ENCODE results near the gene PIEZO1. TPM values are rescaled to one million over a fixed set of nuclear protein-coding genes. Genes with fewer than 3 reads are reported as not detected.

Gene PIEZO1
- total and polyA plus RNA-seq, 9 of the 15 experiments (the other 6 are each of a cell fraction or from before 2014, with no cell fraction given), result 3.6 to 432 (median 131) TPM

DNA sequence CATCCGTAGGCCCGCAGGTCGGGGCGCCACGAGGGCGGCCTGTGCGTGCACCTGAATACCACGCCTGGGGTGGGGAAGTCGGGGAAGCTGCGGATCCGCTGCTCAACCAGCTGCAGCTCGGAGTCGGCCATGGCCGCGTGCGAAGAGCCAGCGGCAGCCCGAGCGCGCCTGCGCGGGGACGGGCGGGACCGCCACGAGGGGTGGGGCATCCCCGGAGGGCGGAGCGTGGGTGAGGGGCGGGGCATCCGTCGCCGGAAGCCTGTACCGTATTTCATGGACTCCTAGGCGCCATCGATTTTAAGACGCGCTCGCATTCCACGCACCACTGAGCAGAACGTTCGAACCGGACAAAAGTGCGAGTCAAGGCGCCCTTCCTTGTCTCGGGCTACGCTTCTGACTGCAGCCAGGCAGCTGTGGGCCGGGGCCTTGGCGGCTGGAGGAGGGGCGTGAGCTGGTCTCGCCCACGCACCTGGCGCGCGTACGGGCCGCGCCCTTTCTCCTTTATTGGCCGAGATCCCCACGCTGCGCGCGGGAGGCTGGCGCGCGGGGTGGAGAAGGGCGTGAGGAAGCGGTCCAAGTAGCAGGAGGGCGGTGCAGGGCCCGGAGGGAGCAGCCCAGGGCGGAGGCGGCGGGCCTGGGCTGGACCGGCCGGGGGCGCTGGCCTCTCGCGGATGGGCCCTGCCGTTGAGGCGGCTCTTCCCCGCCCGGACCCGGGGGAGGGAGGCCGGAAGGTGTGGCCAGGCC, 26.9 kb upstream of the PIEZO1 start, which contains the start of gene APRT (continued):
- 0 out of 2 replicates have a peak, but pooled peaks have one; percentile 61 for TF ChIP-seq ZNF282 (CRISPR knock-in tag; IDR thresholded peaks at IDR 0.05)
- peak; percentile 89 for TF ChIP-seq EP400 (IDR thresholded peaks at IDR 0.05)
- TF ChIP-seq RAD21 (CRISPR knock-in tag; conservative IDR thresholded peaks at IDR 0.05 in 1 of 2, IDR thresholded peaks at IDR 0.05 in 1 of 2), result peak; percentile 93 to 94
- TF ChIP-seq ZNF766 (CRISPR knock-in tag; conservative IDR thresholded peaks at IDR 0.05), result peak; percentile 63; the same call in 1 of the 2 replicates
- TF ChIP-seq GABPA (tag; conservative IDR thresholded peaks at IDR 0.05; ENCODE audit: low read depth), result peak; percentile 78
- TF ChIP-seq CBX3 (IDR thresholded peaks at IDR 0.05; ENCODE audit: borderline replicate concordance in 1 of 2, low read length in 2 of 2), result peak in 1 of 2 experiments; percentile 25; a peak in 1 of 3 replicates
- TF ChIP-seq PHF21A (IDR thresholded peaks at IDR 0.05; ENCODE audit: borderline replicate concordance, low read depth), result 0 out of 2 replicates have a peak, but pooled peaks have one; percentile 24
- TF ChIP-seq ZSCAN29 (IDR thresholded peaks at IDR 0.05), result 0 out of 2 replicates have a peak, but pooled peaks have one; percentile 24
- TF ChIP-seq, protein P1, sequence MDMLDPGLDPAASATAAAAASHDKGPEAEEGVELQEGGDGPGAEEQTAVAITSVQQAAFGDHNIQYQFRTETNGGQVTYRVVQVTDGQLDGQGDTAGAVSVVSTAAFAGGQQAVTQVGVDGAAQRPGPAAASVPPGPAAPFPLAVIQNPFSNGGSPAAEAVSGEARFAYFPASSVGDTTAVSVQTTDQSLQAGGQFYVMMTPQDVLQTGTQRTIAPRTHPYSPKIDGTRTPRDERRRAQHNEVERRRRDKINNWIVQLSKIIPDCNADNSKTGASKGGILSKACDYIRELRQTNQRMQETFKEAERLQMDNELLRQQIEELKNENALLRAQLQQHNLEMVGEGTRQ (CRISPR knock-in tag; IDR thresholded peaks at IDR 0.05), result no peak
- no peak for TF ChIP-seq TEAD2 (tag; IDR thresholded peaks at IDR 0.05)
- no peak for TF ChIP-seq MTF1 (CRISPR knock-in tag; IDR thresholded peaks at IDR 0.05; ENCODE audit: borderline replicate concordance)
- no peak; a peak in 1 of 4 replicates for TF ChIP-seq KDM1A (IDR thresholded peaks at IDR 0.05)
- TF ChIP-seq, protein P2, sequence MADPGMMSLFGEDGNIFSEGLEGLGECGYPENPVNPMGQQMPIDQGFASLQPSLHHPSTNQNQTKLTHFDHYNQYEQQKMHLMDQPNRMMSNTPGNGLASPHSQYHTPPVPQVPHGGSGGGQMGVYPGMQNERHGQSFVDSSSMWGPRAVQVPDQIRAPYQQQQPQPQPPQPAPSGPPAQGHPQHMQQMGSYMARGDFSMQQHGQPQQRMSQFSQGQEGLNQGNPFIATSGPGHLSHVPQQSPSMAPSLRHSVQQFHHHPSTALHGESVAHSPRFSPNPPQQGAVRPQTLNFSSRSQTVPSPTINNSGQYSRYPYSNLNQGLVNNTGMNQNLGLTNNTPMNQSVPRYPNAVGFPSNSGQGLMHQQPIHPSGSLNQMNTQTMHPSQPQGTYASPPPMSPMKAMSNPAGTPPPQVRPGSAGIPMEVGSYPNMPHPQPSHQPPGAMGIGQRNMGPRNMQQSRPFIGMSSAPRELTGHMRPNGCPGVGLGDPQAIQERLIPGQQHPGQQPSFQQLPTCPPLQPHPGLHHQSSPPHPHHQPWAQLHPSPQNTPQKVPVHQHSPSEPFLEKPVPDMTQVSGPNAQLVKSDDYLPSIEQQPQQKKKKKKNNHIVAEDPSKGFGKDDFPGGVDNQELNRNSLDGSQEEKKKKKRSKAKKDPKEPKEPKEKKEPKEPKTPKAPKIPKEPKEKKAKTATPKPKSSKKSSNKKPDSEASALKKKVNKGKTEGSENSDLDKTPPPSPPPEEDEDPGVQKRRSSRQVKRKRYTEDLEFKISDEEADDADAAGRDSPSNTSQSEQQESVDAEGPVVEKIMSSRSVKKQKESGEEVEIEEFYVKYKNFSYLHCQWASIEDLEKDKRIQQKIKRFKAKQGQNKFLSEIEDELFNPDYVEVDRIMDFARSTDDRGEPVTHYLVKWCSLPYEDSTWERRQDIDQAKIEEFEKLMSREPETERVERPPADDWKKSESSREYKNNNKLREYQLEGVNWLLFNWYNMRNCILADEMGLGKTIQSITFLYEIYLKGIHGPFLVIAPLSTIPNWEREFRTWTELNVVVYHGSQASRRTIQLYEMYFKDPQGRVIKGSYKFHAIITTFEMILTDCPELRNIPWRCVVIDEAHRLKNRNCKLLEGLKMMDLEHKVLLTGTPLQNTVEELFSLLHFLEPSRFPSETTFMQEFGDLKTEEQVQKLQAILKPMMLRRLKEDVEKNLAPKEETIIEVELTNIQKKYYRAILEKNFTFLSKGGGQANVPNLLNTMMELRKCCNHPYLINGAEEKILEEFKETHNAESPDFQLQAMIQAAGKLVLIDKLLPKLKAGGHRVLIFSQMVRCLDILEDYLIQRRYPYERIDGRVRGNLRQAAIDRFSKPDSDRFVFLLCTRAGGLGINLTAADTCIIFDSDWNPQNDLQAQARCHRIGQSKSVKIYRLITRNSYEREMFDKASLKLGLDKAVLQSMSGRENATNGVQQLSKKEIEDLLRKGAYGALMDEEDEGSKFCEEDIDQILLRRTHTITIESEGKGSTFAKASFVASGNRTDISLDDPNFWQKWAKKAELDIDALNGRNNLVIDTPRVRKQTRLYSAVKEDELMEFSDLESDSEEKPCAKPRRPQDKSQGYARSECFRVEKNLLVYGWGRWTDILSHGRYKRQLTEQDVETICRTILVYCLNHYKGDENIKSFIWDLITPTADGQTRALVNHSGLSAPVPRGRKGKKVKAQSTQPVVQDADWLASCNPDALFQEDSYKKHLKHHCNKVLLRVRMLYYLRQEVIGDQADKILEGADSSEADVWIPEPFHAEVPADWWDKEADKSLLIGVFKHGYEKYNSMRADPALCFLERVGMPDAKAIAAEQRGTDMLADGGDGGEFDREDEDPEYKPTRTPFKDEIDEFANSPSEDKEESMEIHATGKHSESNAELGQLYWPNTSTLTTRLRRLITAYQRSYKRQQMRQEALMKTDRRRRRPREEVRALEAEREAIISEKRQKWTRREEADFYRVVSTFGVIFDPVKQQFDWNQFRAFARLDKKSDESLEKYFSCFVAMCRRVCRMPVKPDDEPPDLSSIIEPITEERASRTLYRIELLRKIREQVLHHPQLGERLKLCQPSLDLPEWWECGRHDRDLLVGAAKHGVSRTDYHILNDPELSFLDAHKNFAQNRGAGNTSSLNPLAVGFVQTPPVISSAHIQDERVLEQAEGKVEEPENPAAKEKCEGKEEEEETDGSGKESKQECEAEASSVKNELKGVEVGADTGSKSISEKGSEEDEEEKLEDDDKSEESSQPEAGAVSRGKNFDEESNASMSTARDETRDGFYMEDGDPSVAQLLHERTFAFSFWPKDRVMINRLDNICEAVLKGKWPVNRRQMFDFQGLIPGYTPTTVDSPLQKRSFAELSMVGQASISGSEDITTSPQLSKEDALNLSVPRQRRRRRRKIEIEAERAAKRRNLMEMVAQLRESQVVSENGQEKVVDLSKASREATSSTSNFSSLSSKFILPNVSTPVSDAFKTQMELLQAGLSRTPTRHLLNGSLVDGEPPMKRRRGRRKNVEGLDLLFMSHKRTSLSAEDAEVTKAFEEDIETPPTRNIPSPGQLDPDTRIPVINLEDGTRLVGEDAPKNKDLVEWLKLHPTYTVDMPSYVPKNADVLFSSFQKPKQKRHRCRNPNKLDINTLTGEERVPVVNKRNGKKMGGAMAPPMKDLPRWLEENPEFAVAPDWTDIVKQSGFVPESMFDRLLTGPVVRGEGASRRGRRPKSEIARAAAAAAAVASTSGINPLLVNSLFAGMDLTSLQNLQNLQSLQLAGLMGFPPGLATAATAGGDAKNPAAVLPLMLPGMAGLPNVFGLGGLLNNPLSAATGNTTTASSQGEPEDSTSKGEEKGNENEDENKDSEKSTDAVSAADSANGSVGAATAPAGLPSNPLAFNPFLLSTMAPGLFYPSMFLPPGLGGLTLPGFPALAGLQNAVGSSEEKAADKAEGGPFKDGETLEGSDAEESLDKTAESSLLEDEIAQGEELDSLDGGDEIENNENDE (IDR thresholded peaks at IDR 0.05; ENCODE audit: low read depth, low read length), result peak; percentile 99
- TF ChIP-seq, protein P3, sequence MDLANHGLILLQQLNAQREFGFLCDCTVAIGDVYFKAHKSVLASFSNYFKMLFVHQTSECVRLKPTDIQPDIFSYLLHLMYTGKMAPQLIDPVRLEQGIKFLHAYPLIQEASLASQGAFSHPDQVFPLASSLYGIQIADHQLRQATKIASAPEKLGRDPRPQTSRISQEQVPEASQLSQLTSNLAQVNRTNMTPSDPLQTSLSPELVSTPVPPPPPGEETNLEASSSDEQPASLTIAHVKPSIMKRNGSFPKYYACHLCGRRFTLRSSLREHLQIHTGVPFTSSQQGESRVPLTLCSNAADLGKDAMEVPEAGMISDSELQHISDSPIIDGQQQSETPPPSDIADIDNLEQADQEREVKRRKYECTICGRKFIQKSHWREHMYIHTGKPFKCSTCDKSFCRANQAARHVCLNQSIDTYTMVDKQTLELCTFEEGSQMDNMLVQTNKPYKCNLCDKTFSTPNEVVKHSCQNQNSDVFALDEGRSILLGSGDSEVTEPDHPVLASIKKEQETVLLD (IDR thresholded peaks at IDR 0.05), result peak; percentile 93
